GM18858 (cell line): Measurements from ENCODE around the gene HMCES.
"Not testable (repeated sequence)": the region's sequence is repeated elsewhere in the genome, so short reads cannot be mapped to it uniquely, and the experiment has no call there.

Experiments
- ATAC-seq: cut with Tn5 transposase; IDR thresholded peaks from one replicate; pipeline ENCODE4 v1.9.1; 2021; ENCODE audit not compliant: unreplicated experiment

HMCES gene

DNA sequence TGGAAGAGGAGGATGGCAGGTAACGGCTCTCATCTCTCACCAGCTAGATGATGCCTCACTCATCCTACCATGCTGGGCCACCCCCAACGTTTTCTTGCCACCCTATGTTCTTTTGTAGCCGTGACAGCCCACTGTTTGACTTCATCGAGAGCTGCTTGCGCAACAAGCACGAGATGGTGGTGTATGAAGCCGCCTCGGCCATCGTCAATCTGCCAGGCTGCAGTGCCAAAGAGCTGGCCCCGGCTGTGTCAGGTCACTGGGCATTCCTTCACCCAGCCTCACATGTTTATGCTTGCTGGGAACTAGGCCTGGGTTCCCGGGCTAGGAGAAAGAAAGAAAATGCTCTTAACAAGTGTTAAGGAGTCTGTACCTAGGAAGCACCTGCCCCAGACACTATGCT is 21.1 kb upstream of the HMCES start:
- ATAC-seq, result no peak

DNA sequence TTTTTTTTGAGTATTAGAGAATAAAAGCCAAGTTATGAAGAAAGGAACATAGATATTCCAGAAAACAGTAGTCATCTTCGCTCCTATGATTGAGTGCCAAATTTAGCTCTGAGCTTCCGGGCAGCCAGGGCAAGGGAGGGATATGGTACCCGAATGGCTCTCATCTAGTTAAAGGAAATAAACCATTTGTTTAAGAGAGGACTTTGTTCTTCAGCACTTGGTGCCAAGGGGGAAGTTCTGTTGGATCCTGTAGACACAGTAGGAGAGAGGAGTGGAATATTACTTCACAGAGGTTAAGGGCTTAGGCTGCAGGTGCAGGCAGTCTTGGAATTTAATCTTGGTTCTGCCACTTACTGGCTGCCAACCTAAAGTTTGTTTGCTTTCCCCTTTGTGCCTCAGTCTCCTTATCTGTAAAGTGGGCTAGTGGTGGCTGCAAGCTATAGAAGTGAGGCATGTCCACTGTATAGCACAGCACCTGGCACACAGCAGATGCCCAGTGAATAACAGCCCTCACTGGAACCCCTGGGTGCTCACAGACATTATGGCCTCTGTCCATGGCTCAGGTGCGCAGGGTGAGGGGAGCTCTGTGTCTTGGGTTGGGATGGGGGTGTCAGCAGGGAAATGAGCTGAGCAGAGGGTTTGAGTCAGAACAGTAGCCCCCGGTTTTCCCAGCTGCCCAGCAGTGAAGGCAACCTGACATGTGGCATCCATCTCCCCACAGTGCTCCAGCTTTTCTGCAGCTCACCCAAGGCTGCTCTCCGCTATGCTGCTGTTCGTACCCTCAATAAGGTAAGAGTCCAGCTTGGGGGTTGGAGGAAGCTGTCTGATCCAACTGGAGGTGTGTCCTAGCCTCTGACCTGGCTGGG is 18.8 kb upstream of the HMCES start:
- no peak for ATAC-seq

DNA sequence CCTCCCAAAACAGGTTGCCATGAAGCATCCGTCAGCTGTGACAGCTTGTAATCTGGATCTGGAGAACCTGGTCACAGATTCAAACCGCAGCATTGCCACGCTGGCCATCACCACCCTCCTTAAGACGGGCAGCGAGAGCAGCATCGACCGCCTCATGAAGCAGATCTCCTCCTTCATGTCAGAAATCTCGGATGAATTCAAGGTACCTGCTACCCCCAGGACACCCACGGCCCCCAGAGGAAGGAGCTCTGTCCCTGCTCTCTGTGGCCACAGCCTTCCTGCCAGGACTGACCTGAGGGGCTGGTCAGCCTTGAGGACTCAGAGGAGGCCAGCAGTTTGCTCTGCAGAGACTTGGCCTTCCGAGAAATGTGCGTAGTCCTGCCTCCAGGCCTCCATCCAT is 18.1 kb upstream of the HMCES start:
- ATAC-seq, result no peak

DNA sequence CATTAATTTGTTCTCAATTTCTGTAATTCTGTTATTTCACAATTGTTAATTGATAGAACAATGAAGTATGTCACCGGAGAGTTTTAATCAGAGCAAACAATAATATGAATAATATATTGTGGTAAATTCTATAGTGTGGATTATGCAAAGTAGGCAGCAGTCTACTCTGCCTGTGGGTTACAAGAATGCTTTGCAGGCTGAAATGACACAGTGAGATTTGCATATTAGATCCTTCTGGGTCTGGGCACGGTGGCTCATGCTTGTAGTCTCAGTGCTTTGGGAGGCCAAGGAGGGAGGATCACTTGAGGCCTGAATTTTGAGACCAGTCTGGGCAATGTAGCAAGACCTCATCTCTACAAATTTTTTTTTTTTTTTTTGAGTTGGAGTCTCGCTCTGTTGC is 16.8 kb upstream of the HMCES start:
- no peak for ATAC-seq

DNA sequence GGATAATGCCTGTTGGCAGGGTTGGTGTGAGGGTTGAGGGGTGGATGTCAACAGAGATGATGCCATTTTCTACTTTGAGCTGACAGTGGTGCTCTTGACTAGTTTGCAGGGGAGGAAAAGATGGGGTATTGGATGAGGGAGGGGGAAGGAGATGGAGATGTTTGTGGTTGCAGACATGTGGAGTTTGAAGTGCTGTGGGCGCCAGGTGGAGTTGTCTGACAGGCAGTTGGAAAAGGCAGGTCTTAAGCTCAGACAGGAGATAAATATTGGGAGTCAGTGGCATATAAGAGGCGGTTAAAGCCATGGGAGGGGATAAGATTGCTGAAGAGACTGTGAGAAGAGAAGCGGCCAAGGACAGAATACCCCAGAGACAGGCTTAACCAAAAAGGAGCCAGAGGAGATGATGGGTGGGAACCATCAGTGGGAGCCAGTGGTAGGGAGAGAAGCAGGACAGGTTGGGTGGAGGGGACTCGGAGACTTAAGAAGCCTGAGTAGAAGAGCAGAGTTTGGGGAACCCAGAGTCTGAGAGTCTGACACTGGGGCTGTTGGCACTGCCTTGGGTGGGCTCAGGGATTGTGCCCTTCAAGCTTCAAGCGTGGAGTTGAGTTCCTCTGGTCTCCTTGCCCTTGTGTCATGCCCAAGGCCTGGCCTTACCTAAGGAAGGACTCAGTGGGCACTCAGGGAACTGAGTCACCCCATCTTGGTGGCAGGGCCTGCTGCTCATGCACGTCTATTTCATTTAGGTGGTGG is 15.3 kb upstream of the HMCES start:
- ATAC-seq, result no peak

DNA sequence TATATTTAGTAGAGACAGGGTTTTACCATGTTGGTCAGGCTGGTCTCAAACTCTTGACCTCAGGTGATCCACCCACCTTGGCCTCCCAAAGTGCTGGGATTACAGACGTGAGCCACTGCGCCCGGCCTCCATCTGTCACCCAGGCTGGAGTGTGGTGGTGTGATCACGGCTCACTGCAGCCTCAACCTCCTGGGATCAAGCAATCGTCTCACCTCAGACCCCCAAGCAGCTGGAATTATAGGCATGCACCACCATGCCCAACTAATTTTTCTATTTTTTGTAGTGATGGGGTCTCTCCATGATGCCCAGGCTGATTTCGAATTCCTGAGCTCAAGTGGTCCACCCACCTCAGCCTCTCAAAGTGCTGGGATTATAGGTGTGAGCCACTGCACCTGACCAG is 13.7 kb upstream of the HMCES start:
- not testable (repeated sequence) for ATAC-seq

DNA sequence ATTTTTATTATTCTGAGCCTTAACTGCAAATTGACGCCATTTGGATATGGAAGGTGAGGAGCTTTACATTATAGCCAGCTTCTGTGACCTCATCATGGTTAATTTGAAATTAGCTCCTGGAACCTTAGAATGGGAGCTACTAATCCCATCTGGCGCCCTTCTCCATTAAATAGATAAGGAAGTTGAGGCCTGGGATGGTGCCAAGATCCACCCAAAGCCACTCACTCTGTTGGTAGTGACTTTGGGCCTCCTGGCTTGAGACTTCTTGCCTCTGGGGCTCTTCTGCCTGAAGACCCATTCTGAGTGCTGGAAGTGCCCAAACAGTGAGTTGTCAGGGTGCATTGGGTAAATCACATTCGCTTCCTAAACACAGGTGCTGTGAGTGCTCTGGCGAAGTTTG is 12.0 kb upstream of the HMCES start:
- ATAC-seq, result no peak

DNA sequence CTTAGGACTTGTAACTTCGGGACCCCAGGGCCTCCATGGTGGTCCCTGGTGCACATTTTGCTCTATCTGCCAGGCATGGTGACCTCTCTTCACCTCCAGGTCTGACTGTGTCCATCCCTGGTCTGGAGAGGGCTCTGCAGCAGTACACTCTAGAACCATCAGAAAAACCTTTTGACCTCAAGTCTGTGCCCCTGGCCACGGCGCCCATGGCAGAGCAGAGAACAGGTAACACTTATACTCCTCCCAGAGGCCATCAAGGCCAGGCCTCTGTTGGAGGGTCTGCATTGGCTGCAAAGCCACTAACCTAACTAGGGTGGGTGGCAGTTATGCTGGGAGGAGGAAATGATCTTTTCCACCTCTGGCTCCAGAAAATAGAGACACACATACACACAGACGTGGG is 10.3 kb upstream of the HMCES start:
- no peak for ATAC-seq

DNA sequence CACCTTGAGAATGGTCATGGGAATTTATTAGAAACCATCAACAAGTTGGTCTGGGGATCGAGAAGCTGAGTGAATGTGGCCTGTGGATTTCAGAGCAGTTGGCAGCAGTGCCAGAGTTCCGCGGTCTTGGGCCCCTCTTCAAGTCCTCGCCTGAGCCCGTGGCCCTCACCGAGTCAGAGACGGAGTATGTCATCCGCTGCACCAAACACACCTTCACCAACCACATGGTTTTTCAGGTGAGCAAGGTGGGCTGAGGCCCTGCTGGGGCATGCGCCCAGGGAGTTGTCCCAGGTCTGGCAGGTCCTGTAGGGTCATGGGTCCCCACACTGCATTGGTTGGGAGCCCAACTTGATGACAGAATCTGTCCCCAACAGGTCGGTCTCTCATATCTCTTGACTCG is 7.0 kb upstream of the HMCES start:
- no peak for ATAC-seq

DNA sequence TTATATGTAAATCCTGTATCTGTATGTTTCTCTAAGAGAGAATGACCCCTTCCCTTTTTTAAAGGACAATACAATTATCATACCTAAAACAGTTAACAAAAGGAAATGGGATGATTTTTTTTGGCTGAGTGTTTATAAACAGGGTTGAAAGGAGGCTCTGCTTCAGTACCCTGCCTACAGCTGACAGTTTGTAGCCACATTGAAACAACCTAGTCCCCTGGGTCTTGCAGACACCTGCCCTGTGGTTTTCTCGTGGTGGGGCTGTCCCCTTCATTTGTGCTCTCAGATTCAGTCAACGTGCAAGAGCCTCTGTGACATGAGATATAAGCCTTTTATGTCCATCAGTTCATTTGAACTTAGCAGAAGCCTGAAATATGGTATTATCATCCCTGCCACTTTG is 2.3 kb upstream of the HMCES start:
- peak; percentile 89 for ATAC-seq

DNA sequence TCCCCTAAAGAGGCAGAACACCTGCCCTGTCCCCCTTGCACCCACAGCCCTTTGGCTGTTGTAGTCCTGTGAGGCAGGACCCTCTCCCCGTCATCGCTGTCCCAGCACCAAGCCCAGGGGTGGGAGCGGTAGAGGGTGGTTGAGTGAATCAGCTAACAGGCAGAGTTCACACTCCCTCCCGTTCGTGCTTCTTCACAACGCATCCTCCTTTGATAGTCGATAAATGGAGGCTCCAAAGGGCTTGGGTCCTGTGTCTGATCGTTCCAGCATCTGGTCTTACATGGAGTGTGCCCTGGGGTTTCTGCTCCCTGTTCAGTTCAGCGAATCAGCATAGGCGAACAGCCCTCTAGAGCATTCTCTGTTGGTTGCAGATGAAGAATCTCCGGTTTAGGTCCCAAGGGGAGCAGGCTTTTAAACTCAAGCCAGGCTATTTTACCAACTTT is 820 bp upstream of the HMCES start:
- ATAC-seq, result no peak

DNA sequence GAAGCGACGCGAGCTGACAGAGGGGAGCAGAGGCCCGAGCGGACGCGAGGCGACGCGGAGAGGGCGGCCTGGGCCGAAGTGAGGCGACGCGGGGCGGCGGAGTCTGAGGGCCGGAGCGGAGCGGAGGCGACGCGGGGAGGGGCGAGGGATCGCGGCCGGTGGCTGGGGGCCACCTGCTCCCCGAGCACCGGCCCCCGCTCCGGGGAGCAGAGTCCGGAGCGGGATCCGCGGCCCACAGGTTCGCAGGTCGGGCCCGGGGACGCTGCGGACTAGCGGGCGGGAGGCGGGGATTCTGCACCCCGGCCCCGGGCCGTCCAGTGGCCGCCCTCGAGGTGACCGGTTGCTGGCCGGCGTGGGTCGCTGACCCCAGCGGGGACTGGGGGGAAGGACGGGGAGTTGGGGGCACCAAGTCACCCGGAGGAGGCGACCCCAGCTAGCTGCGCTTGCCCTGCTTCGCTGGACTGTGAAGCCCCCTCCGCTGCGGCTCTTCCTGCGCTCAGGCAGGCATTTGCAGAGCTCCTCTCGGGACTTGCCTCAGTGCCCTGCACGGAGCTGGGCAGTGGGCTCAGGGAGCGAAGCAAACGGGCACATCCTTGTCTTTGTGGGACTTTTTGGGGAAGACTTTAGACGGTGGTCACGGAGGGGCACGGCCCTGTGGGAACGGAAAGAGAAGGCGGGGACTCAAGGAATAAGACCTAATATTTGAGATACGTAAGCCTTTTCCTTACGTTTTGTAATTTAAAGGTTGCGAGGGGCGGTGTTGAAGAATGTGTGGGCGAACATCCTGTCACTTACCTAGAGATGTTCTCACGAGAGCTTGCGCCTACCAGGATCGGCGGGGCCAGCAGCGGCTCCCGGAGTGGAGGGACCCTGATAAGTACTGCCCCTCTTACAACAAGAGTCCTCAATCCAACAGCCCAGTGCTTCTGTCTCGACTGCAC is 566 bp downstream of the HMCES start:
- ATAC-seq, result no peak

DNA sequence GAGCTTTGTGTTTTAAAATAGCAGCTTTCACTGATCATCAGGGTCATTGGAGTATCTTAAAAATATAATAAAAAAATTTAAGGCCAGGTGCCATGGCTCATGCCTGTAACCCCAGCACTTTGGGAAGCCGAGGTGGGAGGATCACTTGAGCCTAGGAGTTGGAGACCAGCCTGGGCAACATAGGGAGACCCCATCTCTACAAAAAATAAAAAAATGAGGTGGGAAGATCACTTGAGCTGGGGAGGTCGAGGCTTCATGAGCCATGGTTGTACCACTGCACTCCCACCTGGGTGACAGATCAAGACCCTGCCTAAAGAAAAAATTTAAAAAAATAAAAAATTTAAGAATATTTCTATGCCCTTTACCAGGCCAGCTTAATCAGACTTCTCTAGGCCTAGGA is 1.5 kb downstream of the HMCES start:
- ATAC-seq, result no peak

DNA sequence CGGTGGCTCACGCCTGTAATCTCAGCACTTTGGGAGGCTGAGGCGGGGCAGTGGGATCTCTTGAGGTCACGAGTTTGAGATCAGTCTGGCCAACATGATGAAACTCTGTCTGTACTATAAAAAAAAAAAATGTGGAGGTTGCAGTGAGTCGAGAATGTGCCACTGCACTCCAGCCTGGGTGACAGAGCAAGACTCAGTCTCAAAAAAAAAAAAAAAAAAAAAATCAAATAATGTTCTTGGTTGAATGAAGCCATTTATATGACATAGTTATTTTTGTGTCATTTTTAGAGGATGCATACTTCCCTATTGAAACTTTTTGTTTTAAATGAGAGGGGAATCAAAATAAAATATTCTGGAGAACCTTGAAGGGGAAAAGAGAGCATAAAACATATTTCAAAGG is 3.1 kb downstream of the HMCES start:
- ATAC-seq, result no peak

DNA sequence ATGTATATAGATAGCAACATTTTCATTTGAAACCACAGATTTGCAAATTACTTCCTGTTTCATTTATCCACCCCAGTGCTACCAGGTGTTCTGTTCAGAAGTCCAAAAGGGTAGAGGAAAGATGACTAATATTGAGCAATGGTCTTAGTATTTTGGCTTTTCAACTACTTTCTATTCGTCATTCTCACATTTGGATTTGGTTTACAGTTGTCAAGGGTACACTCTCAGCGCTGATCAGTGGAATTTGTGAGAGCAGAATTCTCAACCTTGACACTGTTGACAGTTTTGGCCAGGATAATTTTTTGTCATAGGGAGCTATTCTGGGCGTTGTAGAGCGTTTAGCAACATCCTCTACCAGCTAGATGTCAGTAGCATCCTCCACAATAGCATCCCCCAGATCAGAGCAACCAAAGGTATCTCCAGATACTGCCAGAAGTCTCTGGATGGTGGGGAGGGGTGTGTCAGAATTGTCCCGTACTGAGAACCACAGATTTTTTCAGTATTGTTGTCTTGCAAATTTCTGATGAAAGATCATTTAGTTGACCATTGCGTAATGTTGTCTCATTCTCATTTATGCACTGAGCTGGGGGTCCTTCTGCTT is 4.2 kb downstream of the HMCES start:
- ATAC-seq, result peak; percentile 78

DNA sequence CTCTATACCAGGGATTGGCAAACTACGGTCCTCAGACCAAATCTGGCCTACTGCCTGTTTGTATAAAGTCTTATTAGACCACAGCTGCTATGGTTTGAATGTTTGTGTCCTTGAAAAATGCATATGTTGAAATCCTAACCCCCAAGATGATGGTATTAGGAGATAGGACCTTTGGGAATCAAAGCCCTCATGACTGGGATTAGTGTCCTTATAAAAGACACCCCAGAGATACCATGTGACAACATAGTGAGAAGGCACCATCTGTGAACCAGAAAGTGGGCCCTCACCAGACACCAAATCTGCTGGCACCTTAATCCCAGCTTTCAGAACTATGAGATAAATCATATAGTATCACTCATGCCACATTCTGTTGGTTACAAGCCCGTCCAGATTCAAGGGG is 7.4 kb downstream of the HMCES start:
- no peak for ATAC-seq

DNA sequence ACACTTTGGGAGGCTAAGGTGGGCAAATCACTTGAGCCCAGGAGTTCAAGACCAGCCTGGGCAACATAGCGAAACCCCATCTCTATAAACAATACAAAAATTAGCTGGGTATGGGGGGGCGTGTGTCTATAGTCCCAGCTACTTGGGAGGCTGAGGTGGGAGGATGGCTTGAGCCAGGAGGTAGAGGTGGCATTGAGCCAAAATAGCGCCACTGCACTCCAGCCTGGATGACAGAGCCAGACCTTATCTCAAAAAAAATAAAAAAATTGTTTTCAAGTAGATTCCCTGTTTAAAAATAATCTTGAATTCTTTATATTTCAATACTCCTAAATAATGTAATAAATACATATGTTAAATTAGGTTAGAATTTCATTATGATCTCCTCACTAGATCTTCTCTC is 9.8 kb downstream of the HMCES start:
- ATAC-seq, result no peak

DNA sequence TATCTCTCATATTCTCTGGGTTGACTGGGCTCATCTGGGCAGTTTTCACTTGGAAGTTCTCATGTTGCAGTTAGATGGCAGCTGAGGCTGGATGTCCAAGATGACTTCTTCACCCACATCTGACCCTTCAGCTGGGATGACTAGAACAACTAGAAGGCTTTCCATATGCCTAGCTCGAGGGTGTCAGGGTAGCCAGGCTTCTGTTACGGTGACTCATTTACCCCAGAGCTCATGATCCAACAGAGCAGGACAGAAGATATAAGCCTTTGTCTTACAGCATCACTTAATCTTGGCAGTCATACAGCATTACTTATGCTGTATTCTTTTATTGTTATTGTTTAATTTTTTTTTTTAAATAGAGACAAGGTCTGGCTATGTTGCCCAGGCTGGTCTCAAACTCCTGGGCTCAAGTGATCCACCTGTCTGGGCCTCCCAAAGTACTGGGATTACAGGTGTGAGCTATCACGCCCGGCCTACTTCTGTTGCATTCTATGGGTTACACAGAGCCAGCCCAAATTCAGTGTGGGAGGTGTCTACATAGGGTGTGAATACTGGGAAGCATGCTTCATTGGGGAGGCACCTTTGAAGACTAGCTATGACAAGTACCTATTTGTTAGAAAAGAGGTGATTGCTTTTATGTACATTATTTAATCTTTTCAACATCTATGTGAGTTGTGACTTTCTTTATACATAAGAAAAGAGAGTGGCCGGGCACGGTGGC is 10.7 kb downstream of the HMCES start:
- no peak for ATAC-seq

DNA sequence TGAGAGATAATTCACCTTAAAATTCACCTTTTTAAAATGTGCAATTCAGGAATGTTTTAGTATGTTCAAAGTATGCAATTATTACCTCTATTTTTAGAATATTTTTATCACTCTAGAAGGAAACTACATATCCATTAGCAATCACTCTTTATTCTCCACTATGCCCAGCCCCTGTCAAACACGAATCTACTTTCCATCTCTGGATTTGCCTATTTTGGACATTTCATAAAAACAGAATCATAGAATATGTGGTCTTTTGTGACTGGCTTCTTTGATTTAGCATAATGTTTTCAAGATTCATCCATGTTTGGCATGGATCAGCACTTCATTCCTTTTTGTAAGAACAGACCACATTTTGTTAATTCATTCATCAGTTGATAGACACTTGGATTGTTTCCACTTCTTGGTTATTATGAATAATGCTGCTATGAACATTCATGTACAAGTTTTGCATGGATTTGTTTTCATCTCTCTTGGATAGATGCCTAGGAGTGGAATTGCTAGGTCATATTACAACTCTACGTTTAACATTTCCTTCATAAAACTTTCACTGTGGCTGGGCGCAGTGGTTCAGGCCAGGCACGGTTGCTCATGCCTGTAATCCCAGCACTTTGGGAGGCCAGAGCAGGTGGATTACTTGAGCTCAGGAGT is 12.7 kb downstream of the HMCES start:
- ATAC-seq, result no peak

DNA sequence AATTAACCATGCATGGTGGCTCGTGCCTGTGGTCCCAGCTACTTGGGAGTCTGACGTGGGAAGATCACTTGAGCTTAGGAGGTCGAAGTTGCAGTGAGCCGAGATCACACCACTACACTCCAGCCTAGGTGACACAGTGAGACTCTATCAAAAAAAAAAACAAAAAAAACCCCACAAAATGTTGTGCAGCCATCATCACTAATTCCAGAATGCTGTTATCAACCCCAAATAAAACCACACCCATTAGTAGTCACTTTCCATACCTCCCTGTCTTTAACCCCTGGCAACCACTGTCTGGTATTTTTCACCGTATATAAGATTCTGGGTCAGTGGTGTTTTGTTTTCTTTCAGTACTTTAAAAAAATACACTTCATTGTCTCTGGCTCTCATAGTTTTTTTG is 16.6 kb downstream of the HMCES start:
- ATAC-seq, result no peak
